HL-60 (cell line): ENCODE measurements around the gene AGR3.

Experiments used
- CTCF ChIP-seq: IDR thresholded peaks from one replicate; pipeline ENCODE4 v1.5.1; 2011; ENCODE audit warnings: low read length, control low read depth, inconsistent platforms; ENCODE audit not compliant: insufficient read depth
- REST ChIP-seq: IDR thresholded peaks from 2 replicates; pipeline ENCODE4 v1.6.1; 2012; ENCODE audit warnings: low read depth; ENCODE audit not compliant: insufficient replicate concordance

GRCh38 chr7:16817536-16817935 is 64.2 kb downstream of the AGR3 start:
- TF ChIP-seq REST (no peak), CTCF (no peak)
